Gastrocnemius medialis (tissue), 4 donors: Measurements from ENCODE around the gene SSC4D.

Experiments used
- POLR2A ChIP-seq, 2 donors: fragments of 450-650 bp; IDR thresholded peaks; one replicate each; pipeline ENCODE4 v1.6.1; 2017; ENCODE audit warnings: antibody characterized with exemption in 2 of 2, mild to moderate bottlenecking in 2 of 2, moderate library complexity in 2 of 2
- TF ChIP-seq, protein P1 (sequence below), 5 experiments: fragments of 450-650 bp in 3 of 5; fragments of 200-600 bp in 2 of 5; sonication (generic) in 2 of 5; IDR thresholded peaks in 4 of 5; conservative IDR thresholded peaks in 1 of 5; 1 replicate in 4 of 5; 2 replicates in 1 of 5; pipeline ENCODE4 v1.5.1; 2016 to 2019; ENCODE audit warnings: antibody characterized with exemption in 5 of 5, mild to moderate bottlenecking in 3 of 5, moderate library complexity in 3 of 5

DNA sequence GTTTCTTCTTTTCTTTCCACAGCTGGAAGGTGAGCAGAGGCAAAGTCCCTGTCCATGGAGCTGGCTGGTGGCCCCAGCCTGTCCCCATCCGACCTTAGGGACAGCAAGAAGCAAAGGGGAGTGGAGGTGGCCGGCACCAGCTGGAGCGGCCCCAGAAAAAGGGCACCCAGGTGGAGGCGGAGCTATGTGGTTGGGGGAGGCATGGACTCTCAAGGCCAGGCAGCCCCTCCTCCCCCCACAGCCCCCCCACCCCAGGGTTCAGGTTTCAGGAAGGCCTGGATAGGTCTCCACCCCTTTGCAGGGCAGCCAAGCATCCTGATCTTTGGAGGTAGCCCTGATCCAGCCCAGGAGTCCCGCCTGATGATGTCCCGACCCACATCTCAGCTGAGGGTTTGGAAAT is at the start of gene SSC4D:
- TF ChIP-seq, protein P1, sequence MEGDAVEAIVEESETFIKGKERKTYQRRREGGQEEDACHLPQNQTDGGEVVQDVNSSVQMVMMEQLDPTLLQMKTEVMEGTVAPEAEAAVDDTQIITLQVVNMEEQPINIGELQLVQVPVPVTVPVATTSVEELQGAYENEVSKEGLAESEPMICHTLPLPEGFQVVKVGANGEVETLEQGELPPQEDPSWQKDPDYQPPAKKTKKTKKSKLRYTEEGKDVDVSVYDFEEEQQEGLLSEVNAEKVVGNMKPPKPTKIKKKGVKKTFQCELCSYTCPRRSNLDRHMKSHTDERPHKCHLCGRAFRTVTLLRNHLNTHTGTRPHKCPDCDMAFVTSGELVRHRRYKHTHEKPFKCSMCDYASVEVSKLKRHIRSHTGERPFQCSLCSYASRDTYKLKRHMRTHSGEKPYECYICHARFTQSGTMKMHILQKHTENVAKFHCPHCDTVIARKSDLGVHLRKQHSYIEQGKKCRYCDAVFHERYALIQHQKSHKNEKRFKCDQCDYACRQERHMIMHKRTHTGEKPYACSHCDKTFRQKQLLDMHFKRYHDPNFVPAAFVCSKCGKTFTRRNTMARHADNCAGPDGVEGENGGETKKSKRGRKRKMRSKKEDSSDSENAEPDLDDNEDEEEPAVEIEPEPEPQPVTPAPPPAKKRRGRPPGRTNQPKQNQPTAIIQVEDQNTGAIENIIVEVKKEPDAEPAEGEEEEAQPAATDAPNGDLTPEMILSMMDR (IDR thresholded peaks at IDR 0.05 in 4 of 5, conservative IDR thresholded peaks at IDR 0.05 in 1 of 5) = no peak
- TF ChIP-seq POLR2A (IDR thresholded peaks at IDR 0.05) = no peak
